ENCODE measurements around the gene DENND2A.
A peak's percentile ranks its signal among the peaks of the same experiment; 100 is the strongest.
"Not testable (repeated sequence)": the region's sequence is repeated elsewhere in the genome, so short reads cannot be mapped to it uniquely, and the experiment has no call there.

DENND2A gene

GRCh38 chr7:140540136-140540777, 100.4 kb downstream of the DENND2A start:
- DNase-seq = no peak

GRCh38 chr7:140539461-140539860, 101.2 kb downstream of the DENND2A start:
- DNase-seq = no peak

GRCh38 chr7:140537750-140538482, 102.7 kb downstream of the DENND2A start:
- DNase-seq = no peak

- DNase-seq = no peak
Observed at GRCh38 chr7:140534743-140535142, 105.9 kb downstream of the DENND2A start.

- DNase-seq = no peak
Observed at GRCh38 chr7:140533394-140533872, 107.2 kb downstream of the DENND2A start.

- DNase-seq = not testable (repeated sequence)
Observed at GRCh38 chr7:140529428-140529827, 111.2 kb downstream of the DENND2A start.

- DNase-seq = no peak
Observed at GRCh38 chr7:140526787-140527664, 113.6 kb downstream of the DENND2A start.

- no peak for DNase-seq
Observed at GRCh38 chr7:140526214-140526613, 114.4 kb downstream of the DENND2A start.

GRCh38 chr7:140525743-140526142, 114.9 kb downstream of the DENND2A start:
- DNase-seq = no peak

GRCh38 chr7:140521421-140521820, 119.2 kb downstream of the DENND2A start:
- no peak for DNase-seq

GRCh38 chr7:140519007-140519399, 121.6 kb downstream of the DENND2A start:
- no peak for DNase-seq

GRCh38 chr7:140518370-140519006, 122.1 kb downstream of the DENND2A start:
- no peak for DNase-seq

- DNase-seq = peak; percentile 88
Observed at GRCh38 chr7:140517546-140518369, 122.9 kb downstream of the DENND2A start.

- DNase-seq = no peak
Observed at GRCh38 chr7:140512317-140513000, 128.2 kb downstream of the DENND2A start.

GRCh38 chr7:140509789-140510188, 130.8 kb downstream of the DENND2A start:
- DNase-seq = no peak

GRCh38 chr7:140507556-140507955, 133.1 kb downstream of the DENND2A start:
- DNase-seq = not testable (repeated sequence)

- DNase-seq = peak; percentile 87
Observed at GRCh38 chr7:140506788-140507464, 133.7 kb downstream of the DENND2A start.

- no peak for DNase-seq
Observed at GRCh38 chr7:140501966-140502365, 138.6 kb downstream of the DENND2A start.

- not testable (repeated sequence) for DNase-seq
Observed at GRCh38 chr7:140497807-140498206, 142.8 kb downstream of the DENND2A start.

- no peak for DNase-seq
Observed at GRCh38 chr7:140497241-140497769, 143.3 kb downstream of the DENND2A start.

Data from NCI-H2081 treated with DMSO at 0.1 percent for 48 hours (cell line).